Kidney capillary endothelial cell (primary cell): Measurements from ENCODE around the gene FNTB.

ENCODE experiments used
- DNase-seq: peaks from one replicate; pipeline ENCODE4 v3.0.0-alpha.2; 2018; ENCODE audit warnings: low spot score

The FNTB gene

GRCh38 chr14:65052832-65053231 is 66.1 kb downstream of the FNTB start:
- DNase-seq: no peak

- DNase-seq: no peak
Measured at GRCh38 chr14:65053466-65053865, 66.8 kb downstream of the FNTB start.

DNA sequence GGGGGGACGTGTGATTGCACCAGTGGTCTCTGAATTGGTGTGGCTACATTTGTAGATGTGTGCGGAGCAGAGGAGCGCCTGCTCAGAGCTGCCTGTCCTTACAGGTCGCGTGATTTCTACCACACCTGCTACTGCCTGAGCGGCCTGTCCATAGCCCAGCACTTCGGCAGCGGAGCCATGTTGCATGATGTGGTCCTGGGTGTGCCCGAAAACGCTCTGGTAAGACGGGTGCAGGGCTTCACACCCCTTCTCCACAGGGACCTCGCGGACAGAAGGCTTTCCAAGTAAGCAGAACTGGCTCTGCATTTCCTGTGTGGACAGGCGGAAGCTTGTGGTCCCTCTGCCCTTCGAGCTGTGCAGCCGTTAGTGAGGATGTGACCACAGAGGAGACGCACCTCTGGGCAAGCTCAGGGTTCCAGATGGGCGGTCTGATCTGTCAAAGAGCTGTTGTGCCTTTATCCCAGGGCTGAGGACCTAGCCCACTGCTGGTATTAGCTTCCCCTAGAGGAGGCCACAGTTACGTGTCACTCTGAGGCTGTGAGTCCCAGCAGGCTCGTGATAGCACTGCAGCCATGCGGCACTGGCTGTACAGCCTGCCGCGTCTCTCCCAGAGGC is 67.9 kb downstream of the FNTB start:
- no peak for DNase-seq

GRCh38 chr14:65057695-65058094 is 71.0 kb downstream of the FNTB start:
- DNase-seq: no peak

GRCh38 chr14:65062096-65063075 is 75.7 kb downstream of the FNTB start:
- DNase-seq: peak; percentile 60

DNA sequence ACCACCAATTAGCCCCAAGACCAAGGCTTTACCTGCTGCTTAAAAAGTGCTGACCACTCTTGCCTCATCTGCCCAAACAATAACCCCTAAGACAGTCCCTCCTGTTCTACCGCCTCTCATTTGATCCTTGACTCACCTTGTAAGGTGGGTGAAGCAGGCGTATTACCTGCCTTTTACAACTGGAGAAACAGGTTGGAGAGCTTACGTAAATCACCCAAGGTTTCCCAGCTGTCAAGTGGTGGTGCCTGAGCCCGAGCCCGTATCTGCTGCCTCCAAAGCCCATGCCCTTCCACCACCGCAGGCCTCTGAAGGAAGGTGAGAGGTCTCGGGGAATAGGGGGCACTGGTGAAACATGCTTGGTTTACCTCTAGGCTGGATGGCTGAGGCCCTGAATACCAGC is 79.0 kb downstream of the FNTB start:
- DNase-seq: no peak

- no peak for DNase-seq
Measured at GRCh38 chr14:65069874-65070413, 83.2 kb downstream of the FNTB start.

GRCh38 chr14:65070471-65070976 is 83.8 kb downstream of the FNTB start:
- no peak for DNase-seq

- no peak for DNase-seq
Measured at GRCh38 chr14:65071544-65071943, 84.8 kb downstream of the FNTB start.

DNA sequence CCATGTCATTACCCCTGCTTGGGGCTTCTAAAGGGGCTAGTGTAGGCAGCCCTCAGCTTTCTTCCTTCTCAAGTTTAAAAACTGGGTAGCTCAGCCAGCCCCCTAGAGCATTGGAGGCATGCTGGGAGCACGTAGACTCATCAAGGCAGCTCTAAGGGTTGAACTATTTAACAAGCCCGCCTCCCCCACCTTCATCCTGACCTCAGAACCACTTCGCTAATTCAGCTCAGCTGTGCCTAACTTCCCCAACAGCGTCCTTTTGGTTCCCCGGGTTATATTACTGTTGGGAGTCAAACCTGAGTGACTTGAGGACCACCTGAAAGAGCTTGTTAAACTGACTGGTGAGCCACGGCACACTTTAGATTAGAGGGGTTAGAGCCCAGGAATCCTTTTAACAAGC is 85.6 kb downstream of the FNTB start:
- DNase-seq: no peak

DNA sequence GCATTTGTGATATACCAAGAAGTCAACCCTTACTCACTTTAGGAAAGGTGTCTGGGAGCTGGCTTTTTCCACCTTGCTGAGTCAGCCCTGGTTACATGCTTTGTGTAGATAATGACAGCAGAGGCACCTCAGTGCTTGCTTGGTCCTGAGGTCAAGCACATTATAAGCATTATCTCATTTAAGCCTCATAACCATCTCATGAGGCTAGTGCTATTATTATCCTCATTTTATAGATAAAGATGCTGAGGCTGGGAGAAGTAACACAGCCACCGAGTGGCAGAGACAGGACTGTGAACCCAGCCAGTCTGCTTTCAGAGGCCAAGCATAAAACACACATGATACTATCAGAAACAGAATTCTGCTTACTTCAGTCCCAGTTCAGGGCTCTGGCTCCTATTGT is 86.2 kb downstream of the FNTB start:
- DNase-seq: no peak

DNA sequence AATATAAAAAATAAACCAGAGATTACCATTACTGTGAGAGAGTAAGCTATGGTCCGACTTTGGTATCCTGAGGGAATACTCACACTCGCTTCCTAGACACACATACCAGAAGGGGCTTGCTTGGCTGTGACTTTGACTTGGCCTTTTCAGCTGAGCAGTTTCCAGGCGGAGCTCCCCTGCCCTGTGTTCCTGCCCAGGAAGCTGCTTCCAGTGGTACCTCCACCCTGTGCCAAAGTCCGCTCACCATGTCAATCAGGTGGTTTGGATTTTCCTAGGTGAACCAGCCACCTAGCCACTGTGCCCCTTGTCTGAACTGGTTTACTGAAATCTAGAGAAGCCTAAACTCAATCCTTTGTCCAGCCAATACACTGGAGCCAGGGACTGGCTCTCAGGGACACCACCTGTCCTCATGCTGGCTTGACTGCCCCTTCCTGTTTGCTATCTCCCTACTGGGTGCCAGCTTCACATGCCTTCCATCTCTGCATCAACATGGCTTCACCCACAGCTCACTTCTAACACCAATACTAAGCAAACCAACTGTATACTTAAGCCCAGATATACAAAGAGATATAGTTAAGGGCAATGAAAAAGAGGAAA is 87.0 kb downstream of the FNTB start:
- DNase-seq: no peak

- DNase-seq: peak; percentile 66
Measured at GRCh38 chr14:65074449-65075150, 87.9 kb downstream of the FNTB start.

GRCh38 chr14:65075628-65076325 is 89.1 kb downstream of the FNTB start:
- no peak for DNase-seq

GRCh38 chr14:65077318-65077717 is 90.6 kb downstream of the FNTB start:
- no peak for DNase-seq

DNA sequence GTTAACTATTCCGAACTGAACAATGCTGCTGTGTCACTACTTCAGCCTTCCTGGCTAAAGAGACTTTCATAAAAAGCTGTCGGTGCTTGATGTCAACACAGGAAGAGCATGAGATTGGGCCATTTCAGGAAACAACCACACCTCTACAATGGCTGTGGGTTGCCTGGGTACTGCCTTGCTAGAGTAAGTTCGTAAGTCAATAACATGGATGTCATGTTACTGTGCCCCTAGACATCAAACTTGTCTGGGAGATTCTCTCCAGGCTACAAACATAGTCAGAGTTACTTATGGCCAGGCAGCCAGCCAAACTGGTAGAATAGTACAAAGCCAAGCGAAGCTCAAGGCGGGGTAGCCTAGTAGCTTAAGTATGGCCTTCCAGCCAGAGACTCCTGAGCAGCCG is 92.5 kb downstream of the FNTB start:
- no peak for DNase-seq

DNA sequence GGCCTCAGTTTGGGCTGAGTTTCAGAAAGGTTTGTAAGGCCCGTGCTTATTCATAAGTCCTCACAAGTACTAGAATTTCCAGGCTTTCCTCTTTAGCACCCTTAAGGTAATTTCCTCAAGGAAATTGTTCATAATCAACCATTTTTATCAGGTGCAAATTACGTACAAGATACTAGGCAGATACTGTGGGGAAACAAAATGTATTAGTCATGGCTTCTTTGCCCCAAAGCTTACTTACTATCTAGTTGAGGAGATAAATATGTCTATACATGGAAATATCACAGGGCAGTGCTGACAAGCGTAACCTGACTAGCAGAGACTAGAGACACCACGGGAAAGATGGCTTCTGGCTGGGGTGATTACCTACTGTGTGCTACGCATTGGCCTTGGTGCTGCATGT is 93.1 kb downstream of the FNTB start:
- DNase-seq: no peak

DNA sequence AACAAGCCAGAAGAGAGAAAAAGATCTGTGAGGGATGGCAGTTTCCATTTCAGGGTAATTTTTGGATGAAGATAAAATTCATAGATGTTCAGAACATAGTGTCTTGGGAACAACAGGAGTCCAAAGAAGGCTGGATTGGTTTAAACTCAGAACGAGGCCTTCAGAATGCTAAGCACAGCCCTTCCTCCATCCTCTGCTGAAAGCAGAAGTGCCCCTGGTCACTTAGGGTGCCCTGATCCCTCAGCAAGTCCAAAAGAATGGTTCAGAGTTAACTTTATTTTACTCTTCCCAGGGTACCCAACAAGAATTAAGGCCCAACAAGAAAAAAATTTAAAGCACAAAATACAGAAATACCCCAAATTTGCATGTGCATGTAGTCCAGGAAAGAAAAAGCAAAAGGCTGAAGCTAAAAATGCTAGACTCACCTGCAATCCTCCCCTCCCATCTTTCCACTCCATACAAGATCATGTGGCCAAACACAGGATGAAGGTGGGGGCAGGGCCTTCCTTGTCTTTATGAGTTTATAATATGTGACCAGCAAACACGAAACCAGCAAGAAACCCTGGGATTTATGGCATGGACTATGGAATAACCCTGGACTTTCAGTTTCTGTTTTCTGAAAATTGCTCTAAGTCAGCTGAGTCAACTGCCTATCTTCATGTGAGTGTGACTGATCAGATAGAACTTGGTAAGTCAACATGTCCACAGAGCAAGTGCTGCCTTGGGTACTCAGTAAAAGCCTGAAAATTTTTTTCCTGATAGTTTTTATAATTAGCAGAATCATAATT is 94.5 kb downstream of the FNTB start:
- no peak for DNase-seq

DNA sequence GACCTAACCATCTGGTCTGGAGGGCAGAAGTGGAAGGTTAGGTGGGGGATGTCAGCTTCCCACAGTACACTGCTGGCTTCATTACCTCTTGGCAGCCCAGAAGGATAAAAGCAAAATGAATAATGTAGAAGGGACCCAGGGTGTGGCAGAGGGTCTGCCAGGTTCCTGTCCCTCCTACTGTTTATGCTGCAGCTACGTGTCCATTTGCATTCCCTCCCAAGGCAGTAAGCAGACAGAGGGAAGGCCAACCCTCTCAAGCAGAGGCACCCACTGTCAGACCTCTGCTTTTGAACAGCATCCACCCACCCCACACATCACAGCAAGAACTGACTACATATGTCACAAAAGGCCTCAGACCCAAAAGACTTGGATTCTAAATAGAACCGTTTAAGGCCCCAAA is 96.2 kb downstream of the FNTB start:
- no peak for DNase-seq
